ENCODE data around the gene TRIM63.

Gene TRIM63

GRCh38 chr1:26019641-26020315 lies 47.7 kb downstream of the TRIM63 start:
- DNase-seq = no peak

GRCh38 chr1:26017606-26018005 lies 49.8 kb downstream of the TRIM63 start:
- DNase-seq = no peak

GRCh38 chr1:26016953-26017545 lies 50.4 kb downstream of the TRIM63 start:
- DNase-seq = peak in 1 of 51 donors; percentile 41

GRCh38 chr1:26016258-26016952 lies 51.0 kb downstream of the TRIM63 start:
- DNase-seq = peak in 7 of 51 donors; percentile 10 to 58 (median 18)

GRCh38 chr1:26015358-26015757 lies 52.1 kb downstream of the TRIM63 start:
- no peak for DNase-seq

- DNase-seq = no peak
Observed at GRCh38 chr1:26014179-26014578, 53.3 kb downstream of the TRIM63 start.

- DNase-seq = no peak
Observed at GRCh38 chr1:26012864-26013263, 54.6 kb downstream of the TRIM63 start.

- no peak for DNase-seq
Observed at GRCh38 chr1:26010825-26011224, 56.6 kb downstream of the TRIM63 start.

GRCh38 chr1:26009796-26010447 lies 57.5 kb downstream of the TRIM63 start:
- no peak for DNase-seq

- no peak for DNase-seq
Observed at GRCh38 chr1:26006710-26007109, 60.7 kb downstream of the TRIM63 start.

- no peak for DNase-seq
Observed at GRCh38 chr1:26005434-26006105, 61.9 kb downstream of the TRIM63 start.

GRCh38 chr1:26003756-26004155 lies 63.7 kb downstream of the TRIM63 start:
- DNase-seq = no peak

- no peak for DNase-seq
Observed at GRCh38 chr1:26003262-26003661, 64.2 kb downstream of the TRIM63 start.

Measured in hypothalamus (tissue), 51 donors.